ENCODE measurements around the gene RNF19B.

The RNF19B gene

DNA sequence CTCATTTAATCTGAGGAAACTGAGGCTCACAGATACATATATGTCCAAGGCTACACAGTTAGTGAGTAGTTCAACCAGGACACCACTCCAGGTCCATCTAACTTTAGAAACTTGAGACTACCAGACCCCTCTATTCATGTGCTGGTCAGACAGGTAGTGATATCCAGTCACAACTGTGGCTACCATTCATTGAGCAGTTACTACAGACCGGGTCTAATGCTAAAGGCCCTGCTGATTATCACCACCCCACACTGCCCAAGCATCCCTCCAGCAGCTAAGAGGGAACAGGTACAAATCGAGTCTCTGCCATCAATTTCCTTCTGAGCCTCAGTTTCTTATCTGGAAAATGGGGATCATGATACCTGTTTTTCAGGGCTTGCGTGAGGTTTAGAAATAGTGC, 73.0 kb downstream of the RNF19B start:
- in situ Hi-C loops (cut with HindIII; ENCODE audit: low pct_ligation_motif_present, low sequenced_read_pairs), result no loop called here
- no peak overlapping the region for H3K4me3 ChIP-seq (ENCODE audit: low read depth, low read length)
- TF ChIP-seq, protein P1, sequence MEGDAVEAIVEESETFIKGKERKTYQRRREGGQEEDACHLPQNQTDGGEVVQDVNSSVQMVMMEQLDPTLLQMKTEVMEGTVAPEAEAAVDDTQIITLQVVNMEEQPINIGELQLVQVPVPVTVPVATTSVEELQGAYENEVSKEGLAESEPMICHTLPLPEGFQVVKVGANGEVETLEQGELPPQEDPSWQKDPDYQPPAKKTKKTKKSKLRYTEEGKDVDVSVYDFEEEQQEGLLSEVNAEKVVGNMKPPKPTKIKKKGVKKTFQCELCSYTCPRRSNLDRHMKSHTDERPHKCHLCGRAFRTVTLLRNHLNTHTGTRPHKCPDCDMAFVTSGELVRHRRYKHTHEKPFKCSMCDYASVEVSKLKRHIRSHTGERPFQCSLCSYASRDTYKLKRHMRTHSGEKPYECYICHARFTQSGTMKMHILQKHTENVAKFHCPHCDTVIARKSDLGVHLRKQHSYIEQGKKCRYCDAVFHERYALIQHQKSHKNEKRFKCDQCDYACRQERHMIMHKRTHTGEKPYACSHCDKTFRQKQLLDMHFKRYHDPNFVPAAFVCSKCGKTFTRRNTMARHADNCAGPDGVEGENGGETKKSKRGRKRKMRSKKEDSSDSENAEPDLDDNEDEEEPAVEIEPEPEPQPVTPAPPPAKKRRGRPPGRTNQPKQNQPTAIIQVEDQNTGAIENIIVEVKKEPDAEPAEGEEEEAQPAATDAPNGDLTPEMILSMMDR (IDR thresholded peaks at IDR 0.05; ENCODE audit: low read depth, low read length, missing control alignments), result no peak
- peaks cover 27% of the 10 kb centered on the region for H3K27me3 ChIP-seq (replicated peaks)
- no peak overlapping the region for H3K27ac ChIP-seq
- H3K36me3 ChIP-seq (replicated peaks), result no peaks in the 10 kb centered on the region
- no peak for DNase-seq

DNA sequence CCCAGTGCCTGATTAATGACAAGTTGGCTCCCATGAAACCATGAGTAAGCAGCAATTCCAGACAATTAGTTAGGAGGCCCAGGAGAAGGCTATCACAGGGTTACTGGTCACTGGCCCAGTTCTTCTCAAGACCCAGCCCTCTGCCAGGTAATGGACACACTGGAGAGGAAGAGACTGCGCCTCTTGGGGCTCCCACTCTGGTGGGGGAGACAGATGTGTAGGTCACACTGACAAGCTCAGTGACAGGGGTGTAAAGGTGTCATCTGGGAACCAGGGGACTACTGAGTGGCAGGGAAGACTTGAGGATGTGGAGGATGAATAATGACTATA, 73.4 kb downstream of the RNF19B start:
- TF ChIP-seq, protein P1 (IDR thresholded peaks at IDR 0.05; ENCODE audit: low read depth, low read length, missing control alignments), result no peak

DNA sequence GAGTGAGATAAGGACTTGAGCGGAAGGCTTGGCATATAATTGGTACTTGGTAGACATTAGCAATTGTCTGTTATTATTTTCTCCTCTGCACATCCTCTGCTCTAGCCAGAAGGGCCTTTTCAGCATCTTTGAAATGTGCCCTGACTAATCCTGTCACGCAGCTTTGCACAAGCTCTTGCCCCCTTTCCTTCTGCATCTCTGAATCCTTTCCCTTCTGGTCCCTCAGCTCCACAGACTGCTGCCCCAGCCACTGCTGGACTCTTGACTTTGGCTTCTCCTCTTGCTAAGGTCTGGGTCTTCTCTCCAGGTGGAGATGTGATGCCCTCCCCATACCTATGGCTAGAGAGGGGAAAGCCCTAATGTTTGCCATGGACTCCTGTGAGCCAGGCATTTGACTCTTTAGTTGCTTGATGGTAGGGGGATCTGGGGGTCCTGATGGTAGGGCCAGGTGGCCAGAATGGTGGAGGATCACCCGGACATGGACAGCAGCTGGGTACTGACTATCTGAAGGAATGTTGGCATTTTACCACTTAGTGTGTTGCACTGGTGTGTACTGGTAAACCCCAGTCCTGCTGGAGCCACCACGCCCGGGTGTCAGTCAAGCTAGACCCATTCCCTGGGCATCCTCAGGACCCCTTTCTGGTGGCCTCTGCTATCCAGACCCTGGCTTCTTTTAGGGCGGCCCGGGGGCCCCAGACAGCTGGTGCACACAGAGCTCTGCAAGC, 73.9 kb downstream of the RNF19B start:
- in situ Hi-C loops (cut with HindIII; ENCODE audit: low pct_ligation_motif_present, low sequenced_read_pairs), result no loop called here
- no peak overlapping the region for H3K4me3 ChIP-seq (ENCODE audit: low read depth, low read length)
- H3K27me3 ChIP-seq (replicated peaks), result peaks cover 32% of the 10 kb centered on the region
- TF ChIP-seq, protein P1 (IDR thresholded peaks at IDR 0.05; ENCODE audit: low read depth, low read length, missing control alignments), result no peak
- H3K36me3 ChIP-seq (replicated peaks), result no peaks in the 10 kb centered on the region
- no peak overlapping the region for H3K27ac ChIP-seq
- no peak for DNase-seq

More for the DNA sequence above, 73.4 kb downstream of the RNF19B start:
- Histone ChIP-seq H3K27me3 (replicated peaks) (peaks cover 27% of the 10 kb centered on the region), H3K27ac (no peak overlapping the region), H3K4me3 (ENCODE audit: low read depth, low read length) (no peak overlapping the region), H3K36me3 (replicated peaks) (no peaks in the 10 kb centered on the region)
- in situ Hi-C loops (cut with HindIII; ENCODE audit: low pct_ligation_motif_present, low sequenced_read_pairs), result no loop called here
- no peak for DNase-seq

DNA sequence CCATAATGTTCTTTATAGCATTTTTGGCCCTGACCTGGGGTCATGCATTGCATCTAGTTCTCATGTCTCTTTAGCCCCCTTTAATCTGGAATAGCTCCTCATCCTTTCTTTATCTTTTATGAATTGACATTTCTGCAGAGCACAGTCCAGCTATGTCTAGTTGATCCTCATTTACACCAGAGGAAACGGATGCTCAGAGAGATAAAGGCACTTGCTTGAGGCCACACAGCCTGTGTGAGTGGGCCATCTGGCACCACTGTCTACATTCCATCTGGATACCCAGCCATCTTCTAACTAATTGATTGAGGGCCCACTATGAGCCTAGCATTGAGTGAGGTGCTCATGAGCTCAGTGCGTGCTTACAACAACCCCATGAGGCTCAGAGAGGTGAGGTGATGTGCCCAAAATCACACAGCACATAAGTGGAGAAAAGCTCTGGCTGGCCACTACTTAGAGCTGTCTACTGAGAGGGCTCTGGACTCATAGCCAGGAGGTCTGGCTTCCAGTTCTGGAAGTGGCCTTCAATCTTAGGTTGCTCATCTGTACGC, 74.8 kb downstream of the RNF19B start:
- Histone ChIP-seq H3K36me3 (replicated peaks) (no peaks in the 10 kb centered on the region), H3K27me3 (replicated peaks) (peaks cover 41% of the 10 kb centered on the region), H3K27ac (no peak overlapping the region), H3K4me3 (ENCODE audit: low read depth, low read length) (no peak overlapping the region)
- in situ Hi-C loops (cut with HindIII; ENCODE audit: low pct_ligation_motif_present, low sequenced_read_pairs), result no loop called here
- no peak for DNase-seq
- TF ChIP-seq, protein P1 (IDR thresholded peaks at IDR 0.05; ENCODE audit: low read depth, low read length, missing control alignments), result no peak

DNA sequence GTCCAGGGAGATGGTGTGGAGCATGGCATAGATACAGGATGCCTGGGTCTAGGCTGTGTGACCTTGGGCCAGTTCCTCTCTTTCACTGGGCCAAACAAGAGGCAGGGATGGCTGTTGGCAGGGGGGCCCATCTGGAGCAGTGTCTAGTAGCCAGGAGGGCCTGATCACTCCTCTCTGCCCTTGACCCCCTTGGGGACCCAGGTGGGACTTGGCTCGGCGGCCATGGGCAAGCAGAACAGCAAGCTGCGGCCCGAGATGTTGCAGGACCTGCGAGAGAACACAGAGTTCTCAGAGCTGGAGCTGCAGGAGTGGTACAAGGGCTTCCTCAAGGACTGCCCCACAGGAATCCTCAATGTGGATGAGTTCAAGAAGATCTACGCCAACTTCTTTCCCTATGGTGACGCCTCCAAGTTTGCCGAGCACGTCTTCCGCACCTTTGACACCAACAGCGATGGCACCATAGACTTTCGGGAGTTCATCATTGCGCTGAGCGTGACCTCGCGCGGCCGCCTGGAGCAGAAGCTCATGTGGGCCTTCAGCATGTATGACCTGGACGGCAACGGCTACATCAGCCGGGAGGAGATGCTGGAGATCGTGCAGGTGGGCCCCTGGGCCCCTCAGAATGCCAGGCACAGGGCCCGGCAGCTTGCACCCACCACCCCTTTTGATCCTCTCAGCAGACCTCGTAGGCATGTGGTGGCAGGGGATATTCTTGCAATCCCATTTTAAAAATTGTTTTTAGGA, 75.8 kb downstream of the RNF19B start:
- peaks cover 43% of the 10 kb centered on the region for H3K27me3 ChIP-seq (replicated peaks)
- no peak overlapping the region for H3K4me3 ChIP-seq (ENCODE audit: low read depth, low read length)

More for the DNA sequence above, 75.8 kb downstream of the RNF19B start:
- TF ChIP-seq, protein P1 (IDR thresholded peaks at IDR 0.05; ENCODE audit: low read depth, low read length, missing control alignments), result no peak
- DNase-seq, result no peak
- H3K36me3 ChIP-seq (replicated peaks), result no peaks in the 10 kb centered on the region
- in situ Hi-C loops (cut with HindIII; ENCODE audit: low pct_ligation_motif_present, low sequenced_read_pairs), result no loop called here
- no peak overlapping the region for H3K27ac ChIP-seq

Data from brain microvascular endothelial cell (primary cell).